T-helper 22 cell (primary cell): ENCODE measurements around the gene HOXB3.

ENCODE experiments used
- DNase-seq: peaks from one replicate; pipeline ENCODE4 v3.0.0-alpha.2; 2020; ENCODE audit warnings: low read depth

Gene HOXB3

DNA sequence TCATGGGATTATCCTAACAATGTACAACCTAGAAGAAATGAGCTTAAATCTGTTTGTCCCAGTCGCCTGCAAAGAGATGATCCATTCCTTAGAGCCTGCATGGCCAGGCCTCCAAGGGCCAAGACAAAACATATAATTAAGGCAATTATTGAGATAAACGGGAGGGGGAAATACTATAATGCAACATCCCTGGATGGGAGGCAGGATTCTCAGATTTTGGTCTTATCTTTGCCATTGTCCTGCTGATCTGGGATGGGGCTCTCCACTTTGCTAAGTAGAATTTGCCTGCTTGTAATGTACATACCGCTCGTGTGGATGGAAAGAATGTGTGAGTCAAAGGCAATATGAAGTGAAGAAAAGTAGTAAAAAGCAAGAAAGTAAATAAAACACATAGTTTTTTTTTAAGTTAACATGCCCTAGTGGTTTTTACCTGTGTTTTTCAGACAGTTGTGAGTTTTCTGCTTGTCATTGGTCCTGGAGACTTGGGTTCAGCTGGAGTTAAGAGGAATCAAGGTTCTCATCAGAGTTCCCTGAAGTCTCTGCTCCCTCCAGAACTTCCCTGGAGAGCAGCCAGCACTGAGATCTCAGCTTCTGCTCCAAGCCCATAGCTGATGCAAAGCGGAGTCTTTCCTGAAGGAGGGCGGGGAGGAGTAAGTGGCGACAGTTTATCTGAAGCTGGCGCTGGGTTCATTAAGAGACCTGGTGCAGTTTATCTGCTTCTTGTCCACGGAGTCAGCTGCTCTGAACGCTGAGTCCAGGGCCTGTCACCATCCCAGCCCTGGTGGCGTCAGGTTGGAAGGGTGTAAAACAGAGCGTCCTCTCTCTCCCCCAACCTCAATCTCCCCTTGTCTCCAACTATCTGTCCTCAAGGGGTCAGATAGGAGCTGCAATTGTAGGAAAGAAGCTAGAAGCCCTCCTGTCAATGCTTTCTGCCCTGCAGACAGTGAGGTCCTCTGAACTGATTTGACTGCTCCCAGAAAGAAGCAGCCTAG, 89.3 kb downstream of the HOXB3 start:
- no peak for DNase-seq

DNA sequence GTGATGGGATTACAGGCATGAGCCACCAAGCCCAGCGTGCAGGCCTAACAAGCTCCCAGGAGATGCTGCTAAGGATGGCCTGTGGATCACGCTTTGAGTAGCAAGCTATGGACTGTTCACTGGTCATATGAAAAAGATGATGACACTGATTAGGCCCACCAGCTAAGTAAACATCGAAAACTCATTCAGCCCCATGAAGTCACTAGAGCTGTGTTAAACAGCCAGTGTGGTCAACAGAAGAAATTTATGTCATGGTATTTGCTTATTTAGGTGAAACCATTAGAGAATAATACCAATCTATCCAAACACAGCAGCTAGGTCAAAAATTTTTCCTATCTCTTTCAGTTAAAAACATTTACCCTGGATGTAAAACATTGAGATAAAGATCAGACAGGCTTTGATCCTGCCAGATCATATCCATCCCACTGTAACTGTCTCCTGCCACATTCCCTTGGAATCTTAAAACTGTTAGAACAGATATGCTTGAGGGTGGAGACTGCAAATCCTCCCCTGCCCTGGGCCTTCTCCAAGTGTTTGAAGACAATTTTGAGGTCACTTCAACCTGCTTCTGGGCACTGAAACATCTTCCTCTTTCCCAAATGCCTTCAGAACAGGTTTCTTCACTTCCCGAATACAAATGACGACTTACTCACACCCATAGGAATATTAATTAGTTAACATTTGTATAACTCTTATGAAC, 90.2 kb downstream of the HOXB3 start:
- no peak for DNase-seq

GRCh38 chr17:48499248-48499647, 90.8 kb downstream of the HOXB3 start:
- no peak for DNase-seq
